Stomach (tissue), 9 donors: ENCODE results near the gene KIF5A. TPM values are rescaled to one million over a fixed set of nuclear protein-coding genes. Genes with fewer than 3 reads are reported as not detected.
"Not testable (repeated sequence)": the region's sequence is repeated elsewhere in the genome, so short reads cannot be mapped to it uniquely, and the experiment has no call there.

Source experiments
- DNase-seq, 2 donors: peaks; one replicate each; pipeline versions ENCODE4 v3.0.0 to v3.0.0-alpha.2; 2013 to 2019
- H3K27ac ChIP-seq, 5 donors: fragments of 200-600 bp in 4 of 5; sonication (generic) in 4 of 5; one replicate each; pipeline ENCODE4 v1.5.1; 2013 to 2019; ENCODE audit warnings: mild to moderate bottlenecking in 1 of 5, moderate library complexity in 1 of 5
- H3K27me3 ChIP-seq, 3 donors: fragments of 200-600 bp; sonication (generic); one replicate each; pipeline ENCODE4 v1.5.1; 2017 to 2019; ENCODE audit warnings: mixed run types in 1 of 3
- H3K36me3 ChIP-seq, 4 donors: fragments of 200-600 bp; sonication (generic); 1 replicate in 3 of 4; 2 replicates in 1 of 4; pipeline ENCODE4 v1.5.1; 2016 to 2019
- H3K4me1 ChIP-seq, 4 donors: fragments of 200-600 bp; sonication (generic); one replicate each; pipeline ENCODE4 v1.5.1; 2016 to 2019
- H3K4me3 ChIP-seq, 4 donors: fragments of 200-600 bp; sonication (generic) in 3 of 4; one replicate each; pipeline ENCODE4 v1.5.1; 2016 to 2019; ENCODE audit warnings: mild to moderate bottlenecking in 1 of 4
- H3K9me3 ChIP-seq, 4 donors: fragments of 200-600 bp; sonication (generic); one replicate each; pipeline ENCODE4 v1.5.1; 2016 to 2019
- CTCF ChIP-seq, 7 experiments: fragments of 450-650 bp in 4 of 7; fragments of 200-600 bp in 3 of 7; sonication (generic) in 3 of 7; IDR thresholded peaks; one replicate each; pipeline ENCODE4 v1.5.1; 2016 to 2019; ENCODE audit warnings: antibody characterized with exemption in 7 of 7, control low read depth in 2 of 7, mild to moderate bottlenecking in 1 of 7
- EP300 ChIP-seq: sonication (generic); formaldehyde crosslinking; IDR thresholded peaks from one replicate; pipeline ENCODE4 v1.6.1; 2017; ENCODE audit warnings: antibody characterized with exemption
- POLR2A ChIP-seq, 4 donors: fragments of 450-650 bp; IDR thresholded peaks; one replicate each; pipeline ENCODE4 v1.6.1; 2016; ENCODE audit warnings: antibody characterized with exemption in 4 of 4, control low read depth in 2 of 4, mild to moderate bottlenecking in 1 of 4, moderate library complexity in 1 of 4
- POLR2AphosphoS5 ChIP-seq, 3 donors: sonication (generic); formaldehyde crosslinking; IDR thresholded peaks; one replicate each; pipeline ENCODE4 v1.6.1; 2016; ENCODE audit warnings: antibody characterized with exemption in 3 of 3
- WGBS, 5 donors: extraction: QIAGEN DNeasy Blood & Tissue Kit in 3 of 5; methylation state at CpG; one replicate each; pipeline versions ENCODE4 v1.1.5 to v1.1.7; 2013 to 2018; 5-methylcytosine and 5-hydroxymethylcytosine counted together
- intact Hi-C: fragments of 100-400 bp; cut with DNase I; formaldehyde crosslinking; loops from one replicate; pipeline ENCODE4 v1.15.1; 2023; ENCODE audit warnings: low total_unique reads
- polyA plus RNA-seq, 3 donors: library from polyadenylated mRNA; stranded (reverse); fragments of 200-250 nt; gene quantifications; one replicate each; pipeline ENCODE4 v1.2.3, GENCODE V29; 2013
- total RNA-seq, 5 donors: library from RNA; depleted of rRNA; stranded (reverse); fragments of >200 nt; gene quantifications; one replicate each; pipeline versions ENCODE4 v1.1.0 to v1.2.3, GENCODE V29; 2014 to 2016
- donor health status: healthy with polysubstance abuse.
- donor health status: Bipolar disorder and iron deficiency.
- donor health status: healthy.

KIF5A gene
- total and polyA plus RNA-seq, 8 donors, result 0.19 to 2.3 (median 1.3) TPM; not detected in 1

- H3K27ac ChIP-seq, result no peak overlapping the region
- intact Hi-C loops, result no loop called here
- TF ChIP-seq POLR2A (IDR thresholded peaks at IDR 0.05) (no peak), CTCF (IDR thresholded peaks at IDR 0.05) (no peak), EP300 (no peak), POLR2AphosphoS5 (IDR thresholded peaks at IDR 0.05) (no peak)
- no peaks in the 10 kb centered on the region for H3K9me3 ChIP-seq
- H3K4me1 ChIP-seq, result peaks cover 21 to 50% (median 36%) of the 10 kb centered on the region in 4 donors
- H3K27me3 ChIP-seq, result peaks cover 1 to 91% (median 39%) of the 10 kb centered on the region in 3 donors
- no peak for DNase-seq
- no peak overlapping the region for H3K4me3 ChIP-seq
- 82 to 93% (median 85%) methylated on average over 5 of the region's 5 CpGs for WGBS, 5 donors
- H3K36me3 ChIP-seq, result peaks cover 5 to 44% (median 24%) of the 10 kb centered on the region in 4 donors
Measured at GRCh38 chr12:57615637-57616036, 65.8 kb downstream of the KIF5A start.

- no peak overlapping the region for H3K27ac ChIP-seq
- intact Hi-C loops, result no loop called here
- peaks cover 3 to 91% (median 39%) of the 10 kb centered on the region in 3 donors for H3K27me3 ChIP-seq
- DNase-seq, result peak in 1 of 2 donors; percentile 10
- H3K9me3 ChIP-seq, result no peaks in the 10 kb centered on the region
- WGBS, 5 donors, result 67 to 83% (median 81%) methylated on average over 3 of the region's 3 CpGs
- TF ChIP-seq POLR2A (IDR thresholded peaks at IDR 0.05), result no peak
- TF ChIP-seq CTCF (IDR thresholded peaks at IDR 0.05), result no peak
- TF ChIP-seq POLR2AphosphoS5 (IDR thresholded peaks at IDR 0.05), result no peak
- TF ChIP-seq EP300, result no peak
- H3K4me1 ChIP-seq, result peaks cover 21 to 50% (median 37%) of the 10 kb centered on the region in 4 donors
- peaks cover 5 to 44% (median 24%) of the 10 kb centered on the region in 4 donors for H3K36me3 ChIP-seq
- no peak overlapping the region for H3K4me3 ChIP-seq
Measured at GRCh38 chr12:57616383-57617101, 66.7 kb downstream of the KIF5A start.

DNA sequence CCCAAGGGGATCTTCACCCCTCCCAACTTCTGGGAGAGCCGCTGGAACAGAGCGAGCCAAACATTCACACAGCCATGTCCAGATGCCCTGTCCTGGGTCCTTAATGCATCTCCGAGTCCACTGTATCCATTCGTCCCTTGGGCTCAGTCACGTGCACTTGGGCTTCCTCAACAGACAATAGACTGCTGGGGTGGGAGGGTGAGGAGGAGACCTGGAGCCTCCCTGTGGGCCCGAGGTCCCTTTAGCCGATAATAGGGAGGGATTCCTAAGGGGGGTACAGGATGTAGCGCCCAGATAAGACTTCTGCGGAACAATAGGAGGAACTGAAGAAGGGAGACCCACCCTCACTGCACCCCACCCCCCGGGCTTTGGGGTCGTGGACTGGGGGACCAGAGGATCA is 68.1 kb downstream of the KIF5A start:
- H3K4me3 ChIP-seq, result no peak overlapping the region
- 53 to 61% (median 56%) methylated on average over 11 of the region's 11 CpGs for WGBS, 5 donors
- no peaks in the 10 kb centered on the region for H3K9me3 ChIP-seq
- H3K27ac ChIP-seq, result no peak overlapping the region
- peaks cover 3 to 91% (median 39%) of the 10 kb centered on the region in 3 donors for H3K27me3 ChIP-seq
- intact Hi-C loops, result no loop called here
- peak in 1 of 2 donors; percentile 1 for DNase-seq
- H3K4me1 ChIP-seq, result peaks cover 19 to 42% (median 33%) of the 10 kb centered on the region in 4 donors
- TF ChIP-seq POLR2AphosphoS5 (IDR thresholded peaks at IDR 0.05) (no peak), POLR2A (IDR thresholded peaks at IDR 0.05) (no peak), EP300 (no peak), CTCF (IDR thresholded peaks at IDR 0.05) (no peak)
- H3K36me3 ChIP-seq, result peaks cover 5 to 44% (median 23%) of the 10 kb centered on the region in 4 donors

GRCh38 chr12:57618431-57618830 is 68.6 kb downstream of the KIF5A start:
- intact Hi-C loops, H3K27ac ChIP-seq, DNase-seq, H3K9me3 ChIP-seq, H3K4me3 ChIP-seq: not testable (repeated sequence)
- peaks cover 19 to 37% (median 28%) of the 10 kb centered on the region in 4 donors for H3K4me1 ChIP-seq
- 91 to 97% (median 93%) methylated on average over 6 of the region's 6 CpGs for WGBS, 5 donors
- peaks cover 5 to 42% (median 21%) of the 10 kb centered on the region in 4 donors for H3K36me3 ChIP-seq
- H3K27me3 ChIP-seq, result peaks cover 3 to 91% (median 43%) of the 10 kb centered on the region in 3 donors

GRCh38 chr12:57618966-57619433 is 69.2 kb downstream of the KIF5A start:
- Histone ChIP-seq H3K4me1 (peaks cover 15 to 31% (median 25%) of the 10 kb centered on the region in 4 donors), H3K27ac (no peak overlapping the region), H3K9me3 (no peaks in the 10 kb centered on the region), H3K4me3 (no peak overlapping the region), H3K36me3 (peaks cover 5 to 38% (median 18%) of the 10 kb centered on the region in 4 donors), H3K27me3 (peaks cover 3 to 91% (median 46%) of the 10 kb centered on the region in 3 donors)
- TF ChIP-seq EP300 (no peak), CTCF (IDR thresholded peaks at IDR 0.05) (no peak), POLR2A (IDR thresholded peaks at IDR 0.05) (no peak), POLR2AphosphoS5 (IDR thresholded peaks at IDR 0.05) (no peak)
- peak in 1 of 2 donors; percentile 1 for DNase-seq
- intact Hi-C loops, result no loop called here
- WGBS, 5 donors, result 46 to 54% (median 52%) methylated on average over 16 of the region's 16 CpGs
